H1 (cell line): ENCODE data around the gene STIMATE. TPM values are rescaled to one million over a fixed set of nuclear protein-coding genes. Genes with fewer than 3 reads are reported as not detected.

Source experiments
- CTCF ChIA-PET: fragments of 300-600 bp; sonication (Branson Sonifier 250); formaldehyde crosslinking; loops from one replicate; lab custom pipeline; 2021; ENCODE audit not compliant: partially characterized antibody; lab: Charles Lee
- POLR2A ChIA-PET: fragments of 300-600 bp; sonication (Branson Sonifier 250); formaldehyde crosslinking; loops from one replicate; lab custom pipeline; 2021; ENCODE audit warnings: inconsistent platforms; ENCODE audit not compliant: partially characterized antibody; lab: Charles Lee
- DNase-seq, 2 experiments: peaks; one replicate each; pipeline versions ENCODE4 v3.0.0 to v3.0.0-alpha.2; 2010 to 2022; ENCODE audit warnings: low spot score in 2 of 2, low read depth in 1 of 2, mixed read lengths in 1 of 2
- FAIRE-seq: peaks from 2 replicates; lab custom pipeline; 2011; peaks lifted over from hg19 to GRCh38; lab: Jason Lieb, UNC
- H2AFZ ChIP-seq: 2 replicates; pipeline ENCODE4 v1.8.1; 2012; ENCODE audit warnings: low read length, inconsistent platforms
- H2AK5ac ChIP-seq: 2 replicates; pipeline ENCODE4 v1.6.1; 2013; ENCODE audit warnings: low read depth, low read length
- H2BK120ac ChIP-seq: replicated peaks from 2 replicates; pipeline ENCODE3; 2013; ENCODE audit warnings: low read depth, low read length, inconsistent platforms
- H2BK12ac ChIP-seq: 2 replicates; pipeline ENCODE4 v1.6.1; 2013; ENCODE audit warnings: low read depth, low read length
- H2BK15ac ChIP-seq: 2 replicates; pipeline ENCODE4 v1.6.1; 2013; ENCODE audit warnings: low read length
- H2BK20ac ChIP-seq: 2 replicates; pipeline ENCODE4 v1.6.1; 2013; ENCODE audit warnings: low read length
- H2BK5ac ChIP-seq: 2 replicates; pipeline ENCODE4 v1.6.1; 2013; ENCODE audit warnings: low read depth, low read length
- H3K14ac ChIP-seq: 2 replicates; pipeline ENCODE4 v1.6.1; 2013; ENCODE audit warnings: inconsistent platforms; ENCODE audit not compliant: insufficient read length
- H3K18ac ChIP-seq: 2 replicates; pipeline ENCODE4 v1.6.1; 2013; ENCODE audit warnings: low read length; ENCODE audit errors: extremely low read depth
- H3K23ac ChIP-seq: 2 replicates; pipeline ENCODE4 v1.6.1; 2013; ENCODE audit warnings: inconsistent platforms; ENCODE audit not compliant: insufficient read length
- H3K23me2 ChIP-seq: 2 replicates; pipeline ENCODE4 v1.6.1; 2013; ENCODE audit warnings: low read depth, low read length
- H3K27ac ChIP-seq: 2 replicates; pipeline ENCODE4 v1.6.1; 2011; ENCODE audit warnings: low read depth, low read length, inconsistent platforms
- H3K27me3 ChIP-seq, 4 experiments: replicated peaks in 1 of 4; 1 replicate in 1 of 4; 2 replicates in 3 of 4; pipeline versions ENCODE4 v1.6.1 to v1.8.1; 2011 to 2013; ENCODE audit warnings: low read length in 3 of 4, mild to moderate bottlenecking in 3 of 4, inconsistent platforms in 2 of 4, mixed read lengths in 2 of 4, moderate library complexity in 1 of 4; ENCODE audit not compliant: control insufficient read depth in 3 of 4, insufficient read depth in 3 of 4; ENCODE audit errors: extremely low read depth in 1 of 4
- H3K36me3 ChIP-seq, 4 experiments: 2 replicates each; pipeline versions ENCODE4 v1.6.1 to v1.8.1; 2011 to 2013; ENCODE audit warnings: mild to moderate bottlenecking in 4 of 4, low read length in 3 of 4, moderate library complexity in 2 of 4, control low read depth in 1 of 4, inconsistent platforms in 1 of 4; ENCODE audit not compliant: insufficient read depth in 4 of 4, control insufficient read depth in 2 of 4
- H3K4ac ChIP-seq: replicated peaks from 2 replicates; pipeline ENCODE3; 2013; ENCODE audit warnings: low read length, low read depth, mixed read lengths, inconsistent platforms; ENCODE audit not compliant: insufficient read length
- H3K4me1 ChIP-seq, 4 experiments: replicated peaks in 1 of 4; 1 replicate in 1 of 4; 2 replicates in 3 of 4; pipeline versions ENCODE4 v1.6.1 to v1.8.1; 2011 to 2013; ENCODE audit warnings: low read length in 3 of 4, inconsistent platforms in 2 of 4, mixed read lengths in 1 of 4; ENCODE audit not compliant: insufficient read depth in 4 of 4, control insufficient read depth in 3 of 4
- H3K4me2 ChIP-seq, 2 experiments: 2 replicates each; pipeline versions ENCODE4 v1.6.1 to v1.8.1; 2011 to 2013; ENCODE audit warnings: low read depth in 2 of 2, low read length in 2 of 2, control low read depth in 1 of 2, inconsistent platforms in 1 of 2, mild to moderate bottlenecking in 1 of 2; ENCODE audit not compliant: insufficient read depth in 1 of 2
- H3K4me3 ChIP-seq, 4 experiments: fragments of 200-600, 300-600 bp in 1 of 4; sonication (generic), shearing (Covaris generic), sonication (Bioruptor Twin) in 1 of 4; 2 replicates each; pipeline versions ENCODE4 v1.5.1 to v1.8.1; 2011 to 2016; ENCODE audit warnings: low read length in 4 of 4, low read depth in 3 of 4, control low read depth in 2 of 4, inconsistent platforms in 2 of 4, mild to moderate bottlenecking in 2 of 4, mixed read lengths in 1 of 4, moderate library complexity in 1 of 4; ENCODE audit not compliant: insufficient read depth in 2 of 4; ENCODE audit errors: extremely low read depth in 1 of 4
- H3K56ac ChIP-seq: replicated peaks from 2 replicates; pipeline ENCODE3; 2013; ENCODE audit warnings: low read depth, mild to moderate bottlenecking, mixed read lengths, low read length, inconsistent platforms; ENCODE audit not compliant: insufficient read length
- H3K79me1 ChIP-seq: 2 replicates; pipeline ENCODE4 v1.6.1; 2013; ENCODE audit warnings: low read depth, low read length, control low read depth
- H3K79me2 ChIP-seq, 2 experiments: 2 replicates each; pipeline versions ENCODE4 v1.6.1 to v1.8.1; 2012 to 2013; ENCODE audit warnings: low read length in 2 of 2, mild to moderate bottlenecking in 2 of 2, inconsistent platforms in 1 of 2; ENCODE audit not compliant: insufficient read depth in 2 of 2, control insufficient read depth in 1 of 2
- H3K9ac ChIP-seq, 4 experiments: replicated peaks in 1 of 4; 1 replicate in 1 of 4; 2 replicates in 3 of 4; pipeline versions ENCODE4 v1.6.1 to v1.8.1; 2011 to 2013; ENCODE audit warnings: low read depth in 3 of 4, low read length in 3 of 4, control low read depth in 2 of 4, mild to moderate bottlenecking in 2 of 4, moderate library complexity in 2 of 4, inconsistent platforms in 1 of 4; ENCODE audit errors: extremely low read depth in 1 of 4
- H3K9me3 ChIP-seq, 2 experiments: 2 replicates each; pipeline versions ENCODE4 v1.6.1 to v1.8.1; 2012 to 2013; ENCODE audit warnings: mild to moderate bottlenecking in 2 of 2, moderate library complexity in 2 of 2, control low read depth in 1 of 2, inconsistent platforms in 1 of 2, low read depth in 1 of 2, low read length in 1 of 2, mixed read lengths in 1 of 2; ENCODE audit not compliant: insufficient read depth in 2 of 2
- H4K20me1 ChIP-seq, 2 experiments: replicated peaks in 1 of 2; 2 replicates each; pipeline versions ENCODE3 to v1.8.1; 2011 to 2013; ENCODE audit warnings: inconsistent platforms in 2 of 2, low read length in 2 of 2, mild to moderate bottlenecking in 1 of 2; ENCODE audit not compliant: insufficient read depth in 2 of 2, control insufficient read depth in 1 of 2
- H4K5ac ChIP-seq: 2 replicates; pipeline ENCODE4 v1.6.1; 2013; ENCODE audit warnings: low read length, low read depth, mixed read lengths, inconsistent platforms; ENCODE audit not compliant: insufficient read length
- H4K8ac ChIP-seq: 2 replicates; pipeline ENCODE4 v1.8.0; 2013; ENCODE audit warnings: mild to moderate bottlenecking, moderate library complexity, low read length, inconsistent platforms; ENCODE audit not compliant: insufficient read depth; ENCODE audit errors: extremely low read depth
- H4K91ac ChIP-seq: replicated peaks from 2 replicates; pipeline ENCODE3; 2013; ENCODE audit warnings: low read length, mixed read lengths, inconsistent platforms; ENCODE audit not compliant: insufficient read length
- CHD2 ChIP-seq: IDR thresholded peaks from 2 replicates; pipeline ENCODE4 v1.6.1; 2012; ENCODE audit warnings: low read length, improper control_type of control experiment
- GABPA ChIP-seq: IDR thresholded peaks from 2 replicates; pipeline ENCODE4 v1.6.1; 2011; ENCODE audit warnings: mild to moderate bottlenecking, low read length, moderate library complexity, borderline replicate concordance; ENCODE audit not compliant: insufficient read depth
- KDM1A ChIP-seq: fragments of 200-600, 300-600 bp; sonication (generic); IDR thresholded peaks from 2 replicates; pipeline ENCODE4 v1.7.1; 2016; ENCODE audit warnings: mild to moderate bottlenecking, low read length, borderline replicate concordance
- RFX5 ChIP-seq: IDR thresholded peaks from 2 replicates; pipeline ENCODE4 v1.6.1; 2011; ENCODE audit warnings: low read depth, low read length, improper control_type of control experiment, borderline replicate concordance
- ZNF274 ChIP-seq: IDR thresholded peaks from 2 replicates; pipeline ENCODE4 v1.7.0; 2012; ENCODE audit warnings: low read length, borderline replicate concordance; ENCODE audit errors: extremely low read depth
- WGBS, 2 experiments: shearing (Covaris generic) in 1 of 2; methylation state at CpG; one replicate each; pipeline versions ENCODE4 v1.1.6 to v1.1.7; 2013 to 2015; ENCODE audit warnings: low lambda C conversion rate in 2 of 2, mixed read lengths in 2 of 2, inconsistent platforms in 1 of 2, low coverage in 1 of 2, missing lambda C conversion rate in 1 of 2; ENCODE audit not compliant: insufficient replicate concordance in 2 of 2, insufficient coverage in 1 of 2, insufficient read length in 1 of 2; ENCODE audit errors: extremely low coverage in 1 of 2, missing lambda C conversion rate in 1 of 2; 5-methylcytosine and 5-hydroxymethylcytosine counted together
- polyA plus RNA-seq, 7 experiments: library from polyadenylated mRNA; depleted of rRNA in 3 of 7; stranded (reverse) in 5 of 7; unstranded in 2 of 7; fragments of >200 nt in 5 of 7; fragments of 200-250 nt in 2 of 7; gene quantifications; 1 replicate in 5 of 7; 2 replicates in 1 of 7; 4 replicates in 1 of 7; pipeline versions ENCODE4 v1.2.1 to v1.2.3, GENCODE V29; 2011 to 2013; ENCODE audit warnings: missing spikeins in 2 of 7, mixed read lengths in 2 of 7
- total RNA-seq: library from RNA; stranded (reverse); fragmentation: NEBNext Ultra II Directional; extraction: Animal tissue kit (Norgen Biotek cat#: 25700); gene quantifications from 2 replicates; pipeline ENCODE4 v1.2.1, GENCODE V29; 2021

STIMATE gene
- total and polyA plus RNA-seq, 2 of the 8 experiments (the other 6 are each of a cell fraction or from before 2014, with no cell fraction given): 17.5 to 22.1 TPM

GRCh38 chr3:52852419-52852818 lies 44.9 kb downstream of the STIMATE start:
- Histone ChIP-seq H3K4me3 (no peak overlapping the region), H2BK5ac (no peak overlapping the region), H3K23ac (no peak overlapping the region), H3K9me3 (no peaks in the 10 kb centered on the region), H2BK20ac (no peak overlapping the region), H4K5ac (no peak overlapping the region), H3K4me1 (no peaks in the 10 kb centered on the region), H3K27me3 (no peaks in the 10 kb centered on the region), H4K8ac (no peak overlapping the region; the same call in 1 of the 2 replicates), H3K56ac (no peak overlapping the region), H3K36me3 (peaks cover 3 to 13% (median 7%) of the 10 kb centered on the region in 4 experiments; a peak in 7 of 8 replicates), H2BK12ac (no peak overlapping the region), H3K9ac (no peak overlapping the region), H3K79me1 (no peaks in the 10 kb centered on the region), H4K20me1 (peaks cover 0 to 2% of the 10 kb centered on the region in 2 experiments), H2BK120ac (no peak overlapping the region), H3K23me2 (no peaks in the 10 kb centered on the region), H3K79me2 (no peaks in the 10 kb centered on the region), H3K27ac (no peak overlapping the region), H2AFZ (no peak overlapping the region), H4K91ac (no peak overlapping the region), H3K14ac (no peak overlapping the region), H3K18ac (no peak overlapping the region), H2AK5ac (no peak overlapping the region), H3K4me2 (no peak overlapping the region), H2BK15ac (no peak overlapping the region), H3K4ac (no peak overlapping the region)
- 80% methylated on average over 2 of the region's 2 CpGs; no CpG with 5 or more reads in 1 of the 2 experiments for WGBS, 2 experiments
- TF ChIP-seq KDM1A (no peak), CHD2 (no peak), ZNF274 (no peak), RFX5 (no peak), GABPA (no peak)
- DNase-seq: no peak
- CTCF ChIA-PET: interaction anchor here (0.7 to 2.9 kb wide), 19 partner anchors 9 to 343 kb away, joined by 3 to 20 read pairs (median 5); no protein-coding TSS in a partner anchor
- POLR2A ChIA-PET: no interaction called here
- no peak for FAIRE-seq
